Measurements from ENCODE around the gene KANTR.
A peak's percentile ranks its signal among the peaks of the same experiment; 100 is the strongest.

Gene KANTR

GRCh38 chrX:53081925-53082772 is 11.8 kb upstream of the KANTR start, which contains the start of gene TSPYL2:
Gene TSPYL2 (plus strand): TSS chrX:53082367. CDS start chrX:53082499, 132 bp downstream.
- H3K27ac ChIP-seq, result peak within 1 kb of the TSS; percentile 70

GRCh38 chrX:53082773-53083616 is 10.9 kb upstream of the KANTR start:
- H3K27ac ChIP-seq, result peak overlapping the region; percentile 70
- TF ChIP-seq ZFX (IDR thresholded peaks at IDR 0.05; ENCODE audit: borderline replicate concordance) (no peak), CTCF (IDR thresholded peaks at IDR 0.05) (no peak)

More at GRCh38 chrX:53081925-53082772, 11.8 kb upstream of the KANTR start, which contains the start of gene TSPYL2:
- TF ChIP-seq CTCF (IDR thresholded peaks at IDR 0.05), result no peak
- no peak for TF ChIP-seq ZFX (IDR thresholded peaks at IDR 0.05; ENCODE audit: borderline replicate concordance)

- TF ChIP-seq CTCF (IDR thresholded peaks at IDR 0.05) (no peak), ZFX (IDR thresholded peaks at IDR 0.05; ENCODE audit: borderline replicate concordance) (no peak)
- 0 out of 2 replicates have a peak overlapping the region, but pooled peaks have one; percentile 7 for H3K27ac ChIP-seq
These were observed 9.8 kb upstream of the KANTR start for GRCh38 chrX:53084043-53084570.

- H3K27ac ChIP-seq, result 0 out of 2 replicates have a peak overlapping the region, but pooled peaks have one; percentile 7
- TF ChIP-seq ZFX (IDR thresholded peaks at IDR 0.05; ENCODE audit: borderline replicate concordance), result no peak
- TF ChIP-seq CTCF (IDR thresholded peaks at IDR 0.05), result no peak
These were observed 9.1 kb upstream of the KANTR start for GRCh38 chrX:53084863-53085262.

- peak overlapping the region; percentile 85 for H3K27ac ChIP-seq
- TF ChIP-seq ZFX (IDR thresholded peaks at IDR 0.05; ENCODE audit: borderline replicate concordance) (no peak), CTCF (IDR thresholded peaks at IDR 0.05) (no peak)
These were observed 8.2 kb upstream of the KANTR start for GRCh38 chrX:53085661-53086229.

GRCh38 chrX:53086464-53086863 is 7.5 kb upstream of the KANTR start:
- TF ChIP-seq CTCF (IDR thresholded peaks at IDR 0.05) (no peak), ZFX (IDR thresholded peaks at IDR 0.05; ENCODE audit: borderline replicate concordance) (no peak)
- H3K27ac ChIP-seq, result peak overlapping the region; percentile 85
